Amniotic epithelial cell (primary cell): ENCODE results near the gene ARHGAP31.
A peak's percentile ranks its signal among the peaks of the same experiment; 100 is the strongest.
"Not testable (repeated sequence)": the region's sequence is repeated elsewhere in the genome, so short reads cannot be mapped to it uniquely, and the experiment has no call there.

ENCODE experiments used
- DNase-seq: peaks from one replicate; pipeline ENCODE4 v3.0.0-alpha.2; 2010; ENCODE audit warnings: low read depth

Gene ARHGAP31, protein sequence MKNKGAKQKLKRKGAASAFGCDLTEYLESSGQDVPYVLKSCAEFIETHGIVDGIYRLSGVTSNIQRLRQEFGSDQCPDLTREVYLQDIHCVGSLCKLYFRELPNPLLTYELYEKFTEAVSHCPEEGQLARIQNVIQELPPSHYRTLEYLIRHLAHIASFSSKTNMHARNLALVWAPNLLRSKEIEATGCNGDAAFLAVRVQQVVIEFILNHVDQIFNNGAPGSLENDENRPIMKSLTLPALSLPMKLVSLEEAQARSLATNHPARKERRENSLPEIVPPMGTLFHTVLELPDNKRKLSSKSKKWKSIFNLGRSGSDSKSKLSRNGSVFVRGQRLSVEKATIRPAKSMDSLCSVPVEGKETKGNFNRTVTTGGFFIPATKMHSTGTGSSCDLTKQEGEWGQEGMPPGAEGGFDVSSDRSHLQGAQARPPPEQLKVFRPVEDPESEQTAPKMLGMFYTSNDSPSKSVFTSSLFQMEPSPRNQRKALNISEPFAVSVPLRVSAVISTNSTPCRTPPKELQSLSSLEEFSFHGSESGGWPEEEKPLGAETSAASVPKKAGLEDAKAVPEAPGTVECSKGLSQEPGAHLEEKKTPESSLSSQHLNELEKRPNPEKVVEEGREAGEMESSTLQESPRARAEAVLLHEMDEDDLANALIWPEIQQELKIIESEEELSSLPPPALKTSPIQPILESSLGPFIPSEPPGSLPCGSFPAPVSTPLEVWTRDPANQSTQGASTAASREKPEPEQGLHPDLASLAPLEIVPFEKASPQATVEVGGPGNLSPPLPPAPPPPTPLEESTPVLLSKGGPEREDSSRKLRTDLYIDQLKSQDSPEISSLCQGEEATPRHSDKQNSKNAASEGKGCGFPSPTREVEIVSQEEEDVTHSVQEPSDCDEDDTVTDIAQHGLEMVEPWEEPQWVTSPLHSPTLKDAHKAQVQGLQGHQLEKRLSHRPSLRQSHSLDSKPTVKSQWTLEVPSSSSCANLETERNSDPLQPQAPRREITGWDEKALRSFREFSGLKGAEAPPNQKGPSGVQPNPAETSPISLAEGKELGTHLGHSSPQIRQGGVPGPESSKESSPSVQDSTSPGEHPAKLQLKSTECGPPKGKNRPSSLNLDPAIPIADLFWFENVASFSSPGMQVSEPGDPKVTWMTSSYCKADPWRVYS (N-terminal part only)

DNA sequence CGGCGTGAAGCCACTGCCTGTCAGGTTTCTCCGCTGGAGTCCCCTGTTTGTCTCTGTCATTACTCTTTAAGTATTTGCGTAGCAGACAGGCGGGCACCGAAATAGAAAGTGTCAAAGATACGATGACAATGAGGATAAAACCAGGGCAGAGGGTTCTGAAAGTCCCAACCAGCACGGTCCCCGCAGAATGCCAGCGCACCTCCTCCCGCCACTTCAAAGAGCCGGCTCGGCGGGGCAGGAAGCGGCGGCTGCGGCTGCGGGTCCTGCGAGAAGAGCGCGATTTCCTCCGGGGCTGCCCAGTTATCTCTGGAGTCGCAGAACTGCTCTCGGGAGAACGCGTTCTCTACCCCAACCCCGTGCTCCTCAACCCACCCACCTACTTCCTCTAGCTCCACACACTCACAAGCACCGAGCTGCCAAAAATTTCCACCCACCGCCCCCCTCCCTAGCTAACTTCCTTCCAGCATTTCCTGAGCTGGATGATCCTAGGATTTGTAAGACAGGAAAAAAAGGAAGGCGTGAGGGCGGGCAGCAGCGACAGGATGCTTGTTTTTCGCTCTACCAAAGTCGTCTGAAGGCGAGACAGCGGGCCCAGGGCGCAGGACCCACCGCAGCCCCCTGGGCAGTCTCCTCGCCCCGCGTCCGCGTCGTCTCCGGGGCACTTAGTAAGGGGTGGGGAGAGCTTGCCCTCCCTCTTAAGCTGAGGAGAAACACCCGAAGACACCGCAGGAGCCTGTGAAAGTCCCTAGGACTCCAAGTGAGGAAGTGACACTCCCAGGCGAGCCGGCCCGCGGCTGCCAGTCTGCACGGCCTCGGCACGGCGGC is at the start of gene ARHGAP31:
TSS of gene ARHGAP31 (plus strand) at position 513 of the 825 bp plus-strand sequence. CDS start 522 bp downstream, outside the sequence.
- DNase-seq: peak; percentile 66

DNA sequence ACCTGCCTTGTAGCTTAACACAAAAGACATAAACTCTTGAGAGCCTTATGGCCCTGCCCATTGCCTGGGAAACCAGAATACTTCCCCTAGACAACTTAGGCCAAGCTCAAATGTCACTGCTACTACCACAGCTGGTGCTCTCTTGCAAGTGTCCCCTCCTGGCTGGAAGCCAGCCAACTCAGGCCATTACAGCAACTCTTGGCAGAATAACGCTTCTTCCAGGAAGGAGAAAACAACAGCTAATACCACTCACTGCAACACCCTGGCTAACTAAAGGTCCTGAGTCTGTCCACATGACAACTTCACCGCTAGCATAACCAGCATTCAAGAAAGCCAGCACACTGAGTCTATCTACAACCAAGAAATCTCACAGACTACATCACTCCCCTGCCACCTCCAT is 48.4 kb upstream of the ARHGAP31 start:
- DNase-seq: no peak

DNA sequence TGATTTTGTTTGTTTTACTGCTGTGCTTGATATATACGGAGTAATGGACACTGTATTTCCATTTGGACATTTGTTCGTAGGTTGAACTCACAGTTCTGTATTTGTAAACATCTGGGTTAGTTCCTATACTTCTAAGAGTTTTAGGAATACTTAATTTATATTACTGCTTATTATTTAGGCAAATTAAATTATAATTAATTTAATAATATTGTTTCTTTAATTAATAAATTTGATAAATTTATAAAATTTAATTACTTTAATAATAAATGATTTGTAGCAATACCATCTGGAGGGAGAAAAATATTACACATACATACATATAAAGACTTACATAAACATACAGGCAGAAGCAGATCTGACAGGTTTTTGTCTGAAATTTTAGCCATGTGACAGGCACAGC is 39.0 kb upstream of the ARHGAP31 start:
- DNase-seq: no peak

DNA sequence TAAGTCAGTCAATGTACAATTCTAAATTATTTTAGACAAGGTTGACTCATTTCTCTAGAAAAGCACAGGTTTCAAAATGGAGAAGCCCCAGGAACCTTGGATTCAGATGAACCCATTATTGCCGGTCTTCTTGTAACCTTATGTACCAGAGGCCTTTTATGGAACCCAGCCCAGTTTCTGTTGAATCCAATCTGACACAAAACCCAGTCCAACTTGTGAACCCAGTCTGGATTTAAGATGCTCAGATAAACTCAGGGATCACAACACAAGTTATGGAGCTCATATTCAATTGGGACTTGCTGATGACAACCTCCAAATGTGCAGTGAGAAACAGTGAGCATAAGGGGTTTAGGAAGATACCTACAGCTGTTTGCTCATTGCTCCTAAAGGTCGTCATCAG is 37.1 kb upstream of the ARHGAP31 start:
- no peak for DNase-seq

DNA sequence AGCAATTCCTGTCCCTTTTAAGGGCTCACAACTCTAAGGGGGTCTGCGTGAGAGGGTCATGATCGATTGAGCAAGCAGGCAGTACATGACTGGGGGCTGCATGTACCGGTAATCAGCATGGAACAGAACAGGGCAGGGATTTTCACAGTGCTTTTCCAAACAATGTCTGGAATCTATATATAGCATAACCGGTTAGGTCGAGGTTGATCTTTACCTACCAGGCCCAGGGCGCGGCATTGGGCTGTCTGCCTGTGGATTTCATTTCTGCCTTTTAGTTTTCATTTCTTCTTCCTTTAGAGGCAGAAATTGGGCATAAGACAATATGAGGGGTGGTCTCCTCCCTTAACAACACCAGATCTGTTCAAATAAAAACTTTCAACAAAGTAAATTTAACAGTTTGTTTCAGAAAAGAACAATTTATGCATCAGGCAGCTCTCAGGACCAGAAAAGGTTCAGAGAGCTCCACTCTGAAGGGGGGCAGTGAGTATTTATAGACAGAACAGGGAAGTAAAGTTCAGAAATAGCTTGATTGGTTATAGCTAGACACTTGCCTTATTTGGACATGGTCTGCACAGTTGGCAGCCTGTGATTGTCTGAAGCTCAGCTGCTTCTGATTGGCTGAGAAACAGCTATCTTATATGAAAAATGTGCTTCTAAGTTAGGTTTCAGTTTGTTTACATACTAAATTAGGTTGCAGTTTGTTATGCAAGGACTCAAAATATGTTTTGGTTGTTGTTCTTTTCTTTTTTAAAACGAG is 36.4 kb upstream of the ARHGAP31 start:
- peak; percentile 66 for DNase-seq

DNA sequence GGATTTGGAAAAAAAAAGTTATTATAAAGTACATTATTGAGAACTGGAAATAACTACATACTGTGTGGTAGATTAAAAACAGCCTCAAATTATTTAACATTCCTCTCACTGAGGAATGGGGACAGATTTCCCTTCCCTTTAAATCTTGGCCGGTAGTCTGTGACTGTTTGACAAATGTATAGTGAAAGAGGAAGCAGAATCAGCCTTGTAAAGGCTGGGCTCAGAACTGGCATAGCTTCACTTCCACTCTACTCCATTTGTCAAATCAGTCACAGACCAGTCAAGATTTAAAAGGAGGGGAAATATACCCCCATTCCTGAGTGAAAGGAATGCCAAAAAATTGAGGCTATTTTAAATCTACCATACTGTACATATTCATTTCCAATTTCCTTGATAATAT is 35.3 kb upstream of the ARHGAP31 start:
- no peak for DNase-seq

DNA sequence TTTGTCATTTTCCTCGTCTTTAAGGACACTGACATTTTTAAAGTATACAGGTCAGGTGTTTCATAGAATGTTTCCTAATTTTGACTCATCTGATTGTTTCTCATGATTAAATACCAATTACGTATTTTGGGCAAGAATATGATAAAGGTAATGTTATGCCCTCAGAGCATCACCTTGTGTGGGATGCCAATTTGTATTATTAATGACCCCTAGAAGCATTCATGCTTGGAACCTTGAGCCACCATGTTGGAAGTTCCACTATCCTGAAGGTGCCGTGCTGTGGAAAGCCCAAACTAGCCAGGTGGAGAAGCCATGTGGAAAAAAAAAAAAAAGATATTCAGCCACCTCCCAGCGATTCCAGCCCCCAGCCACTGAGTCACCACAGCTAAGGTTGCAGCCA is 34.4 kb upstream of the ARHGAP31 start:
- no peak for DNase-seq

DNA sequence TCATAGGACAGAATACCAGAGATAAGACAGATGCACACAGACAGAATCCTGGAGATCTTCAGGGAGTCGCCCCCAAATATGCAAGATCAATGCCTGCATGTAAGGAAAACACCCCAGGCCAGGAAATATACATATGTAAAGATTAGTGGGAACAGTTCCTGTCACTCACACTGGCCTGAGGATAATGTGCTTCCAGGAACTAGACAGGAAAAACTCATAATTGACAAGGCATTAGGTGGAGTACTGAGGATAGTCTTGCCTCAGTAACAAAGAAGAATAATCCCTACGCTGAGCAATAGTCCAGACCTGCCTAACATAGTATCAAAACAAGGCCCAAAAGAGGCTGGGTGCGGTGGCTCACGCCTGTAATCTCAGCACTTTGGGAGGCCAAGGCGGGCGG is 33.1 kb upstream of the ARHGAP31 start:
- DNase-seq: no peak

DNA sequence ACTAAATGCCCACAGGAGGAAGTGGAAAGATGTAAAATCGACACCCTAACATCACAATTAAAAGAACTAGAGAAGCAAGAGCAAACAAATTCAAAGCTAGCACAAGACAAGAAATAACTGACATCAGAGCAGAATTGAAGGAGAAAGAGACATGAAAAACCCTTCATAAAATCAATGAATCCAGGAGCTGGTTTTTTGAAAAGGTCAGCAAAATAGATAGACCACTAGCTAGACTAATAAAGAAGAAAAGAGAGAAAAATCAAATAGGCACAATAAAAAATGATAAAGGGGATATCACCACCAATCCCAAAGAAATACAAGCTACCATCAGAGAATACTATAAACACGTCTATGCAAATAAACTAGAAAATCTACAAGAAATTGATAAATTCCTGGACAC is 24.0 kb upstream of the ARHGAP31 start:
- not testable (repeated sequence) for DNase-seq

DNA sequence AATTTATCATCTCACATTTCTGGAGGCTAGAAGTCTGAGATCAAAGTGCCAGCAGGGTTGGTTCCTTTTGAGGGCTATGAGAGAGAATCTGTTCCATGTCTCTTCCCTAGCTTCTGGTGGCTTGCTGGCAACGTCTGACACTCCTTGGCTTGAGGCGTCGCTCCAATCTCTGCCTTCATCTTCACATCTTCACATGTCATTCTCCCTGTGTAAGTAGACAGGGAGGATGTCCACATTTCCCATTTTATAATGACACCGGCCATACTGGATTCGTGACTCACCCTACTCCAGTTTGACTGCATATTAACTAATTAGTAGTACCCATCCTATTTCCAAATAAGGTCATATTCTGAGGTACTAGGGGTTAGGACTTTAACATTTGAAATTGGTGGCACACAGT is 17.5 kb upstream of the ARHGAP31 start:
- DNase-seq: no peak

DNA sequence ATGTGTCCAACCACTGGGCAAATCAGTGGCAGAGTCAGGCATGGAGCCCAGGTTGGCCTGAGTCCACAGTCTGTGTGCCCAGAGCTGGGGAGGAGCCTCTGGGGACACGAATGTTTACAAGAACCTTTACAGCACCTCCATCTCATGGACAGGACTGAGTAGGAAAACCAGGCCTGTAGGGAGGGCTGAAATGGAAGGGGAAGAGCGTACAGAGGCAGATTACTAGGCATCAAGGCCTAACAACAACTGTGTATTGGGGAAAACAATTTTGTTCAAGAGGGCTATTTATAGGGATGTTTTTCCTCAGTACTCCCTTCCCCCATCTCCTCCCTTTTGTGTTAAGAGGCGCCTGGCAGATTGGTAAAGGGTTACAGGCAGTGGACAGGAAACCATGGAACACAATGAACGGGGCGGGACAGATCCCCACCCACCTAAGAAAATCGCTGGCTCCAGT is 15.1 kb upstream of the ARHGAP31 start:
- DNase-seq: no peak

DNA sequence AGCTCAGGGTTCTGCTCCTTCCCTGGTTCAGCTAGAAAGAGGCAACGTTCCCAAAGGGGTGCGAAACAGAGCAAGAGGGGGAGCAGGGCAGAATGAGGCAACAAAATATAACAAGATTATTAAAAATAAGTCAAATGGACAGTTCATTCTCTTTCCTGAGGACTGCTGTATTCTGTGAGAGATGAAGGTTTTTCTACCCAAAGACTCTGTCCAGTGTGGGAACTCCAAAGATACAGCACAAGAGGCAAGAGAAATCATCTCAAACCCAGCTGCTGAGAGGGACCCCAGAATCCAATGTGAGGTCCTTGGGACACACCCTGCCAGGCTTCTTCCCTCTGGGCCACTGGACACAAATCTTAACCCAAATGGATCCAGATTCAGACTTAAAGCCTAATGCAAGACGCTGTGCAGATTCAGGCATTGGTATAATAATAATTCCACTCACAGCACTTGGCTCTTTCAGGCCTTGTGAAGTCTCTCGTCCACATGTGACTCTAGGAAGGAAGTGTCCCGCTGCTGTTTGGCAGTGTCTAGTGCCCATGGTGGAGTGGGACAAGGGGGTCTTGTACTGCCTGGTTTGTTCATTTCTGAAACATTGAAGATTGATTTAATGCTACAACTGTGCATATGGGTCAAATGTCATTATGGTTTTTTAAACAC is 14.5 kb upstream of the ARHGAP31 start:
- no peak for DNase-seq

DNA sequence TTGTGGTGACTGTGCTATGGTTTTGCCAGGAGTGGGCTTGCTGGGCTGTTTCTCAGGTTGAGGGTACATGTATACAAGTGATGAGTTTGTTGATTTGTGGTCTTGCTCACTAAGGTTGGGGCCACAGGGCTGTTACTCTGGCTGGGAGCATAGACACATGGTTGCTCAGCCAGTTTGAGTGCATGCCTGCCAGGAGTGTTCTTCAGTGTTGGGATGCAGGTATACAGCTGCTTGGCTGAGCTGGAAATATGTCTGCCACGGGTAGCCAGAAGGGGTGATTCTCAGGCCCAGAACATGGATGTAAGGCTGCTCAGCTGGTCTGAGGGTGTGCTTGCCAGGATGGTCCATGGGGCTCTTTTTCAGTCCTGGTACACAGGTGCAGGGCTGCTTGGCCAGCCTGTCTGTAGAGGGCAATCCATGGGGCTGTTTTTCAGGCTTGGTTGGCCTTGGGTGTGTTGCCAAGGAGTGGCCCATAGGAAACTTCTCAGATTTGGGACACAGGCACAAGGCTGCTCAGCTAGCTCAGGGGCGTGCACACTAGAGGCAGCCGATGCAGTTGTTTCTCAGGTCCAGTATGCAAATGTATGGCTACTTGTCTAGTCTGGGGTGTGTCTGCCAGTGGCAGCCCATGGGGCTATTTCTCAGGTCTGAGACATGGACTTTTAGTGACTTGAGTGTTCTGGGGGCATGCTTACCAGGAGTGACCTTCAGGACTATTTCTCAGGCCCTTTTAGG is 5.3 kb upstream of the ARHGAP31 start:
- no peak for DNase-seq

DNA sequence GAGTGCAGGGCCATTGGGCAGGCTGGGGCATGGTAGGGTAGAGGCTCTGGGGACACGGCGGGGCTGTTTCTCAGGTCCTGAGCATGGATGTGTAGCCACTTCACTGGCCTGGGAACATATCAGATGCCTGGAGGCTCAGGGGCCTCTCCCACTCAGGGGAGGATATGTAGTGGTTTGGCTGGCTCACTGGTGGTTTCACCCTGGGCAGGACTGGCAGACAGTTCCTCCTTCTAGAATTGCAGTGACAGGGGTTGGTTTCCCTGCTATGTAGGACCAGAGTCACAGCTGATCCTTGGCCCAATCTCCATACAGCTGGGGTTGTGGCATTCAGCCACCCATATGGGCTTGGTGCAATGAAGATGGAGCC is 4.8 kb upstream of the ARHGAP31 start:
- DNase-seq: no peak

DNA sequence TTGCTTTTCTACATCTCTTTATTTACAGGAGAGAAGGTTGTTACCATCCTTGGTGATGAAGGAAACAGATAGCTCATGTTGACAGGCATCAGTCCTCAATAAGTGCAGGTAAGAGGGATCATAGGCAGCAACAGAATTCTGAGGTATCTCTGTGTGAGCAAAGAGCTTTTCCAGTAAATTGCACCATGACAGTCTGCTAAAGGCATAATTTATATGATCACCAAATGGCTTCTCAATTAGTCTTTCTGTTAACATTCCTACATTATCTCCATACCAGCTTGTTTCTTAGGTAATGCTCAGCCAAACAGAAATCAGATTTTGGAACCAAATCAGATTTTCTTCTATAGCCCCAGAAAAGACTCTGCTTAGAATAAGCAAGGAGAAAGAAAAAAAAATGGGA is 3.6 kb upstream of the ARHGAP31 start:
- no peak for DNase-seq

DNA sequence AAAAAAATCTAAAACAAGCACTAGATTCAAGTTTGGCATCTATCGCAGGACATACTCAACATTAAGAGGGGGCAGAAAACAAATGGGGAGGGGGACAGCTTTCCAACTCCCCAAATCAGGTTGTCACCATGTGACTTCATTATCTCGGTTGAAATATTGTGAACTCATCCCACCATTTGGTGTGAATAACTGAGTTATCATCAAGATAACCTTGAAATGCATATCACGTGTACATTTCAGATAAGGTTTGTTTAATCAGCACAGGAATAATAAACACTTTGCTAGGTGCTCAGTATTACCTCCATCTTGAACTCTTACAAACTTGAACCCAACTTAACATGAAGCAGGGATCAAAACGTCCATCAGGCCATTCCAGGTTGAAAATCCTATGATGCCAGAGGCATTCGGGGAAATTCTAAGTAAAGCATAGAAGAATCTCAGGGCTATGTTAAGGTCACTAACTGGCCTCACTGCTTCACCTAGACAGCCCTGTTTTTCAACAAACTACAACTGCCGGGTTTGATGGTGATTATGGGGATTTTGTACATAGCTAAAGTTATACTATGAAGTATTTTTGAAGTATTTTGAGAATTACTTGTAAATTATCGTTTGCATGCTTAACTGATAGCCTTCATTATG is 3.0 kb upstream of the ARHGAP31 start:
- no peak for DNase-seq

DNA sequence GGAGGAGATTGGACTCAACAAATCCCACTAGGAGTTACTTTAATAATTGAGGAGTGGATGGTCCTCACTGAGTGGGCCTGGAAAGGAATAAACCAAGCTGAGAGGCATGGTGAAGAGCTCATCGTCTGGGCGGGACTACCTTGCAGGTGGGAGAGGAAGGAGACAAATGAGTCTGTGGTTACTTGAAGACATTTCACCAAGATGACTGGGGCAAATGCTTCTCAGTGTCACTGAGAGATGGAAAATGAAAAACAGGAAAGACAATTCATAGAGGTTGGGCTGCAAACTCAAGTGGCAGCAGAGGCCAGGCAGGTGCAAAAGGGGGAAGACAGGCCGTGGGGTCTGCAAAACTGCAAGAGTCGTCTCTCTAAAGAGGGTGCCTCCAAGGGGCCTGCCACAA is 1.5 kb upstream of the ARHGAP31 start:
- no peak for DNase-seq

DNA sequence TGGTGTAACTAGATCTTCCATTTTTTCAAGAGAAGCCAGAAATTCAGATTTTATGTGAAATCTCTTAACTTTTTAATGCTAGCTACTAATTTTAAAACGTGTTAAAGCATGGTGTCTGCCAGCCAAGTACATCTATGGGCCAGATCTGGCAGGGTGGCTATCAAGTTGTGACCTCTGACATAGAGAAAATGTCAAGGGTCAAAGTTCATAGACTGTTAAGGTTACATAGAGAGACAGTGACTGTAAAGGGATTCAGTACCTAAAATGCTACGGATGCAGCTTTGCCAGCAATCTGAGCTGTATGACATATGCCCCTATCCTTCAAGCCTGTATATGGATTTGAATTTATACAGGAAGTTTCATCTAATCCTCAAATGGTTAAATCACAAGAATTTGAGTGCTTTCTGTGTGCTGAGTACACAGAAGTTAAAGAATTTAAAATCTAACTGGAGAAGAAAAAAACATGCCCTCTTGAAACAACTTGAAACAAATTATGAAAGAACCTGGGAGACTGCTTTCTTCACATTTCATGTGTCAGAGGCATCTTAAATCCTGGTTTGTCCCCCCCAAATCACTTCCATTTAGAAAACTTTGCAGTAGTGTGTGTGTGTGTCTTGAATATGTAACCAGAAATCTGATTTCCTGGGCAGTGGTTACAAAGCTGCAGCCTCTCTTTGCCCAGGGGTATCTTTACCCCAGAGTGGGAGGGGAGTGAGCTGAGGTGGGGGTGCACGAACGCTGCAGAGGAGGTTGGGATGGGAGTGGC is 895 bp upstream of the ARHGAP31 start:
- no peak for DNase-seq
